Skin of body (tissue), 2 donors: Measurements from ENCODE around the gene PCBD1. TPM values are rescaled to one million over a fixed set of nuclear protein-coding genes. Genes with fewer than 3 reads are reported as not detected.
A peak's percentile ranks its signal among the peaks of the same experiment; 100 is the strongest.
"Not testable (repeated sequence)": the region's sequence is repeated elsewhere in the genome, so short reads cannot be mapped to it uniquely, and the experiment has no call there.

ENCODE experiments used
- DNase-seq: peaks from one replicate; lab custom pipeline; 2025; lab: John Stamatoyannopoulos, UW
- total RNA-seq: library from RNA; depleted of rRNA; stranded (reverse); fragments of >200 nt; gene quantifications from one replicate; pipeline ENCODE4 v1.2.3, GENCODE V29; 2014

PCBD1 gene
- 15.5 TPM for total RNA-seq

DNA sequence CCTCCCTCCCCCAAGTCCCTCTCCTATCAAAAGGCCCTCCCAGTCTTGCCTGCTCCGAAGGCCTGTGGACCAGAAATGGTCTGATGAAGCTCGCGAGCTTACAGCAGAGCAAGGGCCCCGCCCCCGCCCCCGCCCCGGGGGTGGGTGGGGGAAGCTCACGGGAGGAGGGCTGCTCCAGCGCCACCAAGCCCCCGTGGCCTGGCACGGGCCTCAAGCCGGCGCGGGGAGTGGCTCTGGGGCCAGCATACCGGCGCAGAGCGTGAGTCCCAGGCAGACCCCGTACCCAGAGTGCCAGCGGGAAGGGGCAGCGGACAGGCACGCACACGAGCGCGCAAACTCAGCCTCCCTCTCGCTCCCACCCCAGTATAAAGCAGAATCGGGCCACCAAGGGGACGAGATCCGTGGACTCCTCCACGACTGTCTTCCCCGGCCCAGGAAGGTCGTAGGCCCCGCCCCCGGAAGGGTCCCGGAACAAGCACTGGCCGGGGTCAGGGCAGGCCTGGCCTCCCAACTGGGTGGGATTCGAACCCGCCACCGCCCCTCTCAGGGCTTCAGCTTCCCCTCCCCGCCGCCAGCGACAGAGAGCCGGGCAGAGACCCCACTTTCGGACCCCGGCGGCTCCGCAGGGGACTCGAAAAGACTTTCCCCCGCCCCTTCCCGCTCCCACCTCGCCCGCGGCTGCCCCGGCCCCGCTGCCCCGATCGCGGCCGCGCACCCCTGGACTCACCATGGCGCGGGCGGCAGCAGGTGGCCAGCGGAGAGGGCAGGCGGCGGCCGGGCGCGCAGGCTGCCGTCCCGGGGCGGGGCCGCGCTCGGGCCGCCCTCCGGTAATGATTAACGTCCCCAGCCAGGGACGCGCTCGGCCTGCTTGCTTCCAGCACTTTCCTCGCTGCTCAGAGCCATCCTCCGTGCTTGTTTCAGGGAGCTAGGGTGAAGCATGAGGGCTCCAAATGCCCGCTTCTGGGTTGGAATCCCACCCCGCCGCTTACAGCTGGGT, at the start of gene PCBD1:
Gene PCBD1, minus strand, starts transcription at position 762 of the 997 bp plus-strand sequence. Its CDS starts 32 bp downstream, at position 730.
- peak; percentile 66 for DNase-seq

GRCh38 chr10:70937661-70938060, 49.3 kb upstream of the PCBD1 start:
- no peak for DNase-seq

GRCh38 chr10:70936111-70936510, 47.7 kb upstream of the PCBD1 start:
- no peak for DNase-seq

- DNase-seq = no peak
Measured at GRCh38 chr10:70935631-70936030, 47.3 kb upstream of the PCBD1 start.

DNA sequence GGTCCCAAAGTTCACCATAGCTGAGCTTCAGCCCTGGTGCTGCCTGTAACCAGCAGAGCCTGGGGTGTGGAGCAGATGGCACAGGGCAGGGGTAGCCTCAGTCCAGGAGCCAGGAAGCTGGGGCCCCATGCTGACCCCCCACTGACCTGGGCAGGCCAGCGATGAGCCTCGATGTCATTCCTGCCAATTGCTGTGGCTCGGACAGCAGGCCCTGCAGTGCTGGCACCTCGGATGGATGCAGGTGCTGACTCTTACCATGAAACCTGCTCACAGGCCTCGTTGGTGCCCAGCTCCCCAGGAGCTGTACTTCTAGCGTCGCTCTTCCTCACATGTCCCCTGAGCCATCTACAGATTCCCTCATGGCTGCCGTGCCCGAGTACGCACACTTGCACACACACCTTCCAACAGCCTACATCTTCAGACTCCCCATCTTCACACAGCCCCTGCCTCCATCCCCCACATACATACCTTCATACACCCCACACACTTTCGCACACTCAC, 46.8 kb upstream of the PCBD1 start:
- DNase-seq = no peak

GRCh38 chr10:70934701-70935100, 46.3 kb upstream of the PCBD1 start:
- no peak for DNase-seq

- no peak for DNase-seq
Measured at GRCh38 chr10:70932392-70933196, 44.2 kb upstream of the PCBD1 start.

- no peak for DNase-seq
Measured at GRCh38 chr10:70931168-70931815, 42.9 kb upstream of the PCBD1 start.

DNA sequence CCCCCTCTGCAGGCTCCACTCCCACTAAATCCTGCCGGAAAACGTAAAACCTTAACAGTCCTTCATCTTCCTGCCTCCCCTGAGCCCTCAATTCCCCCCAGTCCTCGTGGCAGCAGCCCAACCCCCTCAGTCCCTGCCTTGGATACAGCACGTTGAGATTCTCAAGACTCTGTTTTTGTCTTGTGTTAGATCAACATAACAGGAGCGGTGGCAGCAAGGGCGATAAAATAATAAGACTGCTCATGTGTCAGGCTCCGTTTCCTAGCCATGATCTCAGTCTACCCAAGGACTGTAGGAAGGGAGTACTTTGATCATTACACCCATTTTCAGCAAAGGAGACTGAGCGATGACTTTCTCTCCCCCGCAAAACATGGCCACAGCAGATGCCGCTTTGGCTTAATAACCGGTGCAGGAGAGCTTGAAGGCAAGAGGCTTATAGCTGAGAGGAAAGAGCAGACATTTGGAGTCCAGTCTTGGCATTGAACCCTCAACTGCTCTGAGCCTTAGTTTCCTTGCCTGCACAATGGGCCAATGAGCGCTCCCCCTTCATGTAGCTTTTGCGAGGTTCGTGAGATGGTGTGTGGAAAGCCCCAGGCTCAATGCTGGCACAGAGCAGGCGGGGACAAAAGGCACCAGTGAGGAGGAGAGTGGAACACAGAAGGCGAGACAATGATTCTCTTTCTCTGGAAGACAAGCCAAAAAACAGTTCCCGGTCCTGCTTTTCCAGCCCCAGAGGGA, 42.1 kb upstream of the PCBD1 start:
- DNase-seq = no peak

DNA sequence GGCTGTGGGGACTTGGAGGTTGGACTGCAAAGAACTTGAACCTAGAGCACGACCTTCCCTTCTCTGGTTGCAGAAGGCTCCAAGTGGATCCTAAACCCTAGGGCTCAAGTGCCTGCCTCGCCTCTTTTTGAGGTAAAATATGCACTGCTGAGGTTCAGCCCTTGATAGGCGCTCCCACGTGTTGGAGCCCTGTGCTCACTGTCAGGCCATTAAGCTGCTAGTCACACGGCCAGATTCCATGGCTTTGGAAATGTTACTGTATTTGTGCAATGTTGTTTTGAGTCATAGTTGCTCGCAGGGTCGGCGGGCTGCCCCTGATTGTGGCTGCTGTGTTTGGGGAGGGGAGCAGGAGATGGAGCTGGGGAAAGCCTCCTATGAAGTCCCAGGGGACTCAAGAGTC, 39.8 kb upstream of the PCBD1 start:
- DNase-seq = no peak

- no peak for DNase-seq
Measured at GRCh38 chr10:70927189-70927943, 39.0 kb upstream of the PCBD1 start.

GRCh38 chr10:70926226-70927000, 38.0 kb upstream of the PCBD1 start:
- DNase-seq = no peak

DNA sequence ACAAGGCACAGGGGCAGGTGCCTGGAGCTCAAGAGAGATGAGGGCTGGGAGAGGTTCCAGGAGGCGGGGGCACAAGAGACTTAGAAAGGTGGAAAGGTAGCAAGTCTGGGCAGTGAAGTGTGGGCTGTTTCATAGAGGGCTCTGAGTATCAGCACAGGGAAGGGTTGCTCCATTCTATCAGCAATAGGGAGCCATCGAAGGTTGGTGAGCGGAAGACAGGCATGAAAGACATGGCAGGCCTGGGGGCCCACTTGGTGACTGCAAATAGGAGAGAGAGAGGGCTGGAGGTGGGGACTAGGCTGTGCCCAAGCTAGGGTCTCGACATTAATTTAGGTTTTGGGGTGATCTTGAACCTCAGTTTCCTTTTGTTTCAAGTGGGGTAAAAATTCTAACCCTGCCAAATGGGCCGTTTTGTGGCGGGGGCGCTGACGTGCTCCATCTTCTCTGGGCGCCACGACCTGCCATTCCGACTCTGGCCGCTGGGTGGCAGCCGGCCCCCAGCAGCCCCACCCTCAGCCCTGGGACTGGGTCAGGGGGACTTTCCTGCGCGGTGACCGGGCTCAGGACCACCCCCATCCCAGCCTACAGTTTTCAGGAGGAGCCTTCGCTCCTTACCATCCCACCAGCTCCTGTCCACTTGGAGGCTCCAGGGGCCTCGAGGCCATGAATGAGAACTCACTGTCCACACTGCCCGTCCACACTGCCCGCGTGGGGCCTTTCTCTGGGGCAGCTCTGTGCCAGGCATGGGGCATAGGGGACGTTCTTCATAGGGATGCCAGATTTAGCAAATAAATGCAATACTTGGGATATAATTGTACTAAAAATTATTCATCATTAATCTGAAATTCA, 37.2 kb upstream of the PCBD1 start:
- no peak for DNase-seq

- DNase-seq = no peak
Measured at GRCh38 chr10:70923696-70924095, 35.3 kb upstream of the PCBD1 start.

GRCh38 chr10:70921285-70921684, 32.9 kb upstream of the PCBD1 start:
- peak; percentile 2 for DNase-seq

DNA sequence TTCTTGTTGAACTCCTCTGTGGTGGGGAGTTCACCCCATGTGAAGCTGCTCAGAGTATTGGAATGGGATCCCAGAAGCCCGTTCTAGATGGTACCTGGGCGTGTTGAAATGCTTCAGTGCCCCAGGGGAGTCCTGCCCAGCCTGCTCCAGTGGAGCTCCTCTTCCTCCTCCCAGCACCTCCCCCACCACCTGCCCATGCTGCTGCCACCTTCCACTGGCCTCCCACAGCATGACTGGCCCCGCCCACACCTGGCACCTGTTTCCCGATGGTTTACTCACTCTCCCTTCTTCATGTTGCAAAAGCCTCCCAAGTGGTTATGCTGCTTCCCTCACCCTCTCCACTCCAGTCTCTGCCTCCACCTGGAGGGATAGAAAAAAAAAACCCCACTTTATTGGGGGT, 32.2 kb upstream of the PCBD1 start:
- no peak for DNase-seq

GRCh38 chr10:70919906-70920305, 31.5 kb upstream of the PCBD1 start:
- not testable (repeated sequence) for DNase-seq

DNA sequence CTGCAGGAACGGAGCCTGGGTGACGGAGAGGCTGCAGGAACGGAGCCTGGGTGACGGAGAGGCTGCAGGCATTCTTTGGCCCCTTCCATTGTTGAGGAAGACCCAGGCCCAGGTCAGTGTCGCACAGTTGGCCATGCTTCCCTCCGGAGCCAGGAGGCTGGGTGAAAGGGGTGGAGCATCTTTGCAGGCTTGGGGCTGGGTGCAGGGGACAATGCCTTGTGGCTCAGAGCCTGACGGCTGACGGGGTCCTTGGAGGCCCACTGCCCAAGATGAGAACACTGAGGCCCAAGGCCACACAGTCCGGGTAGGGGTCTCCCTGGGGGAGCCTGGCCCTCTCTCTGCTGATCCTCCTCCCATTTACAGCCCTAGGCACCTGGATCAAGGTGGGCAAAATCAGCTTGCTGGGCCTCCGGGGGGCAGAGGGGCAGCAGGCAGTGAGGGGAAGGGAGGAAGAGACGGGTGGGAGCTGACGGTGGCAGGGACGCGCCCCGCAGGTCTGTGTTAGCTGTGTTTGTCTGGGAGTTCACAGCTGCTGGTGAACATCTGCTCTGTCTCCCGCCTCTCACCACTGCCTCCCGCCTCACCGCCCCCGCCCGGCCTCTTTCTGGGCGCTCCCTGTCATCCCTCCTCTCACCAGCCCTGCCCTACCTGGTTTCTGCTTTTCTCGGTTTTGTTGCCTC, 30.6 kb upstream of the PCBD1 start:
- DNase-seq = peak; percentile 3
